Stomach (tissue), 9 donors: Measurements from ENCODE around the gene CBR4. TPM values are rescaled to one million over a fixed set of nuclear protein-coding genes. Genes with fewer than 3 reads are reported as not detected.
A peak's percentile ranks its signal among the peaks of the same experiment; 100 is the strongest.
"Not testable (repeated sequence)": the region's sequence is repeated elsewhere in the genome, so short reads cannot be mapped to it uniquely, and the experiment has no call there.

Source experiments
- DNase-seq, 2 donors: peaks; one replicate each; pipeline versions ENCODE4 v3.0.0 to v3.0.0-alpha.2; 2013 to 2019
- H3K27ac ChIP-seq, 5 donors: fragments of 200-600 bp in 4 of 5; sonication (generic) in 4 of 5; one replicate each; pipeline ENCODE4 v1.5.1; 2013 to 2019; ENCODE audit warnings: mild to moderate bottlenecking in 1 of 5, moderate library complexity in 1 of 5
- H3K27me3 ChIP-seq, 3 donors: fragments of 200-600 bp; sonication (generic); one replicate each; pipeline ENCODE4 v1.5.1; 2017 to 2019; ENCODE audit warnings: mixed run types in 1 of 3
- H3K36me3 ChIP-seq, 4 donors: fragments of 200-600 bp; sonication (generic); 1 replicate in 3 of 4; 2 replicates in 1 of 4; pipeline ENCODE4 v1.5.1; 2016 to 2019
- H3K4me1 ChIP-seq, 4 donors: fragments of 200-600 bp; sonication (generic); one replicate each; pipeline ENCODE4 v1.5.1; 2016 to 2019
- H3K4me3 ChIP-seq, 4 donors: fragments of 200-600 bp; sonication (generic) in 3 of 4; one replicate each; pipeline ENCODE4 v1.5.1; 2016 to 2019; ENCODE audit warnings: mild to moderate bottlenecking in 1 of 4
- H3K9me3 ChIP-seq, 4 donors: fragments of 200-600 bp; sonication (generic); one replicate each; pipeline ENCODE4 v1.5.1; 2016 to 2019
- EP300 ChIP-seq: sonication (generic); formaldehyde crosslinking; IDR thresholded peaks from one replicate; pipeline ENCODE4 v1.6.1; 2017; ENCODE audit warnings: antibody characterized with exemption
- POLR2A ChIP-seq, 4 donors: fragments of 450-650 bp; IDR thresholded peaks; one replicate each; pipeline ENCODE4 v1.6.1; 2016; ENCODE audit warnings: antibody characterized with exemption in 4 of 4, control low read depth in 2 of 4, mild to moderate bottlenecking in 1 of 4, moderate library complexity in 1 of 4
- POLR2AphosphoS5 ChIP-seq, 3 donors: sonication (generic); formaldehyde crosslinking; IDR thresholded peaks; one replicate each; pipeline ENCODE4 v1.6.1; 2016; ENCODE audit warnings: antibody characterized with exemption in 3 of 3
- WGBS, 5 donors: extraction: QIAGEN DNeasy Blood & Tissue Kit in 3 of 5; methylation state at CpG; one replicate each; pipeline versions ENCODE4 v1.1.5 to v1.1.7; 2013 to 2018; 5-methylcytosine and 5-hydroxymethylcytosine counted together
- intact Hi-C: fragments of 100-400 bp; cut with DNase I; formaldehyde crosslinking; loops from one replicate; pipeline ENCODE4 v1.15.1; 2023; ENCODE audit warnings: low total_unique reads
- polyA plus RNA-seq, 3 donors: library from polyadenylated mRNA; stranded (reverse); fragments of 200-250 nt; gene quantifications; one replicate each; pipeline ENCODE4 v1.2.3, GENCODE V29; 2013
- total RNA-seq, 5 donors: library from RNA; depleted of rRNA; stranded (reverse); fragments of >200 nt; gene quantifications; one replicate each; pipeline versions ENCODE4 v1.1.0 to v1.2.3, GENCODE V29; 2014 to 2016
- TF ChIP-seq, protein P1 (sequence below), 7 experiments: fragments of 450-650 bp in 4 of 7; fragments of 200-600 bp in 3 of 7; sonication (generic) in 3 of 7; IDR thresholded peaks; one replicate each; pipeline ENCODE4 v1.5.1; 2016 to 2019; ENCODE audit warnings: antibody characterized with exemption in 7 of 7, control low read depth in 2 of 7, mild to moderate bottlenecking in 1 of 7
- donor health status: healthy with polysubstance abuse.
- donor health status: Bipolar disorder and iron deficiency.
- donor health status: healthy.

Gene CBR4
- total and polyA plus RNA-seq, 8 donors = 4.1 to 48.7 (median 13.4) TPM; not detected in 1

- peaks cover 5 to 17% (median 12%) of the 10 kb centered on the region in 4 donors for H3K4me1 ChIP-seq
- TF ChIP-seq POLR2AphosphoS5 (IDR thresholded peaks at IDR 0.05) (no peak), POLR2A (IDR thresholded peaks at IDR 0.05) (no peak), EP300 (no peak)
- TF ChIP-seq, protein P1, sequence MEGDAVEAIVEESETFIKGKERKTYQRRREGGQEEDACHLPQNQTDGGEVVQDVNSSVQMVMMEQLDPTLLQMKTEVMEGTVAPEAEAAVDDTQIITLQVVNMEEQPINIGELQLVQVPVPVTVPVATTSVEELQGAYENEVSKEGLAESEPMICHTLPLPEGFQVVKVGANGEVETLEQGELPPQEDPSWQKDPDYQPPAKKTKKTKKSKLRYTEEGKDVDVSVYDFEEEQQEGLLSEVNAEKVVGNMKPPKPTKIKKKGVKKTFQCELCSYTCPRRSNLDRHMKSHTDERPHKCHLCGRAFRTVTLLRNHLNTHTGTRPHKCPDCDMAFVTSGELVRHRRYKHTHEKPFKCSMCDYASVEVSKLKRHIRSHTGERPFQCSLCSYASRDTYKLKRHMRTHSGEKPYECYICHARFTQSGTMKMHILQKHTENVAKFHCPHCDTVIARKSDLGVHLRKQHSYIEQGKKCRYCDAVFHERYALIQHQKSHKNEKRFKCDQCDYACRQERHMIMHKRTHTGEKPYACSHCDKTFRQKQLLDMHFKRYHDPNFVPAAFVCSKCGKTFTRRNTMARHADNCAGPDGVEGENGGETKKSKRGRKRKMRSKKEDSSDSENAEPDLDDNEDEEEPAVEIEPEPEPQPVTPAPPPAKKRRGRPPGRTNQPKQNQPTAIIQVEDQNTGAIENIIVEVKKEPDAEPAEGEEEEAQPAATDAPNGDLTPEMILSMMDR (IDR thresholded peaks at IDR 0.05) = no peak
- H3K27ac ChIP-seq = no peak overlapping the region
- 77 to 90% (median 87%) methylated on average over 2 of the region's 2 CpGs for WGBS, 5 donors
- no peaks in the 10 kb centered on the region for H3K36me3 ChIP-seq
- no peak overlapping the region for H3K4me3 ChIP-seq
- DNase-seq = no peak
- intact Hi-C loops = no loop called here
- H3K9me3 ChIP-seq = no peaks in the 10 kb centered on the region
- H3K27me3 ChIP-seq = no peaks in the 10 kb centered on the region
Observed at GRCh38 chr4:169042608-169043007, 32.6 kb upstream of the CBR4 start.

- Histone ChIP-seq H3K27me3 (no peaks in the 10 kb centered on the region), H3K27ac (peak overlapping the region in 1 of 5 donors; percentile 27), H3K4me1 (peaks cover 5 to 17% (median 12%) of the 10 kb centered on the region in 4 donors), H3K9me3 (no peaks in the 10 kb centered on the region), H3K36me3 (no peaks in the 10 kb centered on the region), H3K4me3 (no peak overlapping the region)
- intact Hi-C loops = no loop called here
- peak; percentile 49 to 68 for DNase-seq
- TF ChIP-seq POLR2A (IDR thresholded peaks at IDR 0.05) (no peak), POLR2AphosphoS5 (IDR thresholded peaks at IDR 0.05) (peak in 1 of 3 donors; percentile 59)
- 69 to 80% (median 75%) methylated on average over 7 of the region's 7 CpGs for WGBS, 5 donors
Observed at GRCh38 chr4:169040559-169041261, 30.7 kb upstream of the CBR4 start.

DNA sequence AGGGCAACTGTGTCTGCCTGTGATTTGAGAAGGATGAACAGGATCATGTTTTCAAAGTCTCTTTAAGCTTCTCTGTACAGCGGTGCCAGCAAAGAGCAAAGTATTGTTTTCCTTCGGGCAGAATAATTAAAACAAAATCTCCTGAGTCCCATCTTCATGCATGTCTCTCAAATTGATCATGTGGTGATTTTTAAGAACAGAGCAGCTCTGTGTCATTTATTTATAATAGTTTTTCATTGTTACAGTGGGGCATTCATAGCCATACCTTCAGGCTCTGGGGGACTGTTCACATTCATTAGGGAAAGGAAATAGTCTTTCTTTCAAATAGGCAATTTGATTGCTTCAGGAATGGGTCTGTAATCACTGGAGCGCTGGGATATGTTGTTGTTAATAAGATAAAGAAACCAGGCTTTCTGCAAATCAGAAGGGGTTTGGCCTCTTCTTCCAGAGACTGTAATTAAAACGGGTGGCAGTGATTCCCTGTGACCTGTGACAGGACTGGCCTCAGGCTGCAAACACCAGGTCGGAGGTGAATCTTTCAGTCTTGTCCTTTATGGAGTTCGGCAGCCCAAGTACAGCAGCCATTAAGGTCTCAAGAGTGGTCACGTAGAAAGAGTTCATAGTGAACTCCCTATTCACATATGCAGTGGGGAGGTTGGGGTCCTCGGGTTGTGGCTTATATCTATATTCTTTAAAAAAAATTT, 29.3 kb upstream of the CBR4 start:
- TF ChIP-seq, protein P1 (IDR thresholded peaks at IDR 0.05) = no peak
- no peak for TF ChIP-seq POLR2A (IDR thresholded peaks at IDR 0.05)
- Histone ChIP-seq H3K4me3 (no peak overlapping the region), H3K36me3 (no peaks in the 10 kb centered on the region), H3K27me3 (no peaks in the 10 kb centered on the region), H3K9me3 (no peaks in the 10 kb centered on the region), H3K27ac (no peak overlapping the region), H3K4me1 (peaks cover 5 to 17% (median 12%) of the 10 kb centered on the region in 4 donors)
- DNase-seq = no peak
- intact Hi-C loops = no loop called here
- WGBS, 5 donors = 74 to 82% (median 74%) methylated on average over 8 of the region's 8 CpGs

- H3K4me1 ChIP-seq = peaks cover 5 to 17% (median 12%) of the 10 kb centered on the region in 4 donors
- no peak for DNase-seq
- H3K27ac ChIP-seq = no peak overlapping the region
- no peaks in the 10 kb centered on the region for H3K36me3 ChIP-seq
- H3K9me3 ChIP-seq = no peaks in the 10 kb centered on the region
- TF ChIP-seq POLR2A (IDR thresholded peaks at IDR 0.05) = no peak
- TF ChIP-seq, protein P1 (IDR thresholded peaks at IDR 0.05) = no peak
- no peaks in the 10 kb centered on the region for H3K27me3 ChIP-seq
- WGBS, 5 donors = 81 to 94% (median 87%) methylated on average over 3 of the region's 3 CpGs
- intact Hi-C loops = no loop called here
- H3K4me3 ChIP-seq = no peak overlapping the region
Observed at GRCh38 chr4:169037506-169037905, 27.5 kb upstream of the CBR4 start.

DNA sequence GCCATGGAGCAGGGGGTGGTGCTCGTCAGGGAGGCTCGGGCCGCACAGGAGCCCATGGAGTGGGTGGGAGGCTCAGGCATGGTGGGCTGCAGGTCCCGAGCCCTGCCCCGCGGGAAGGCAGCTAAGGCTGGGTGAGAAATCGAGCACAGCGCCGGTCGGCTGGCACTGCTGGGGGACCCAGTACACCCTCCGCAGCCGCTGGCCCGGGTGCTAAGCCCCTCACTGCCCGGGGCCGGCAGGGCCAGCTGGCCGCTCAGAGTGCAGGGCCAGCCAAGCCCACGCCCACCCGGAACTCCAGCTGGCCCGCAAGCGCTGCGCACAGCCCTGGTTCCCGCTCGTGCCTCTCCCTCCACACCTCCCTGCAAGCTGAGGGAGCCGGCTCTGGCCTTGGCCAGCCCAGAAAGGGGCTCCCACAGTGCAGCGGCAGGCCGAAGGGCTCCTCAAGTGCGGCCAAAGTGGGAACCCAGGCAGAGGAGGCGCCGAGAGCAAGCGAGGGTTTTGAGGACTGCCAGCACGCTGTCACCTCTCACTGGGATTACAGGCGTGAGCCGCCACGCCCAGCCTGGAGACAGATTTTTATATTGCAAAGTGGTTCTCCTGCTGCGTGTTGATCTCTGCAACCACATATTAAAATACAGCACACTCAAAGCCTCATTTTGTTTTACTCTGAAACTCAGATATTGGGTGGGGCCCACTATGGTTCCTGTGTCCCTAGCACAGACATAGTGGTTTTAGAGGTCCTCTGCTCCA, 26.0 kb upstream of the CBR4 start:
- H3K4me3 ChIP-seq, H3K27me3 ChIP-seq, H3K36me3 ChIP-seq, H3K27ac ChIP-seq, H3K9me3 ChIP-seq, intact Hi-C loops, DNase-seq: not testable (repeated sequence)
- 96 to 98% (median 97%) methylated on average over 13 to 28 of the region's 35 CpGs for WGBS, 5 donors
- H3K4me1 ChIP-seq = peaks cover 3 to 15% (median 10%) of the 10 kb centered on the region in 4 donors
